Kasumi-1 (cell line): ENCODE results near the gene CALD1.

Source experiments
- DNase-seq, 2 experiments: peaks; one replicate each; lab custom pipeline; 2025; lab: John Stamatoyannopoulos, UW

The CALD1 gene

DNA sequence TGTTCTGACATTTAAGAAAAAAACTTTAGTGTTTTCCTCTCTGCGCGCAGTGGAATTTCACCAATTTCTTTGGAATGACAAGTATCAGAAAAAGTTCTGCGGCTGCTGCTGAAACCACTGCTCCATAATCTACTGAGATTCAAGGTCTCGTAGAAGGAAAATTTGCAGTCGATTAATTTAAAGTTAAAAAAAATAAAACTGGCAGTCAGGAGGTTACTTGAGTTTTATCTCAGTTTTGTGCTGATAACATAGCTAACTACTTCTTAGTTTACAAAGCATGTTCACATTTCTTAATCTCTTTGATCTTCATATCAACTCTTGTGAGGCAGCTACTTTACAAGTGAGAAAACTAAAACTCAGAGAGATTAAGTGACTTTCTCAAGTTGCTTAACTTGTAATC lies 18.2 kb upstream of the CALD1 start:
- no peak for DNase-seq

DNA sequence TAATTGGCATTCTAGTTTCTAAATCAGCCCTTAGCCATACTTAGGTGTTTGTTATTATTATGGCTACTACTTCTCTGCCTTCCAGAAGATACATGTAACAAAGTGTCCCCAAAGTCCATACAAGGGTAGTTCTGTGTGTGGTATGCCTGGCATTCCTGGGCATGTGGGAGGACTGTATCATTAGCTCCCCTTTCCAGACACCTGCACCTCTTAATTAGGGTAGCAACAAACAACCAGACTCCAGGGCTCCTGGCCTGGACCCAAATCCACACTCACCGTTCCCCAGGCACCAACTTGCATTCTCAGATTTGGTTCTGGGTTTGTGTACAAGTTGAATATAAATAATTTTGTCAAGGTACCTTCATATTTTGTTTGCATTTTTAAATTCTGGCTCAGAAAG lies 15.5 kb upstream of the CALD1 start:
- no peak for DNase-seq

DNA sequence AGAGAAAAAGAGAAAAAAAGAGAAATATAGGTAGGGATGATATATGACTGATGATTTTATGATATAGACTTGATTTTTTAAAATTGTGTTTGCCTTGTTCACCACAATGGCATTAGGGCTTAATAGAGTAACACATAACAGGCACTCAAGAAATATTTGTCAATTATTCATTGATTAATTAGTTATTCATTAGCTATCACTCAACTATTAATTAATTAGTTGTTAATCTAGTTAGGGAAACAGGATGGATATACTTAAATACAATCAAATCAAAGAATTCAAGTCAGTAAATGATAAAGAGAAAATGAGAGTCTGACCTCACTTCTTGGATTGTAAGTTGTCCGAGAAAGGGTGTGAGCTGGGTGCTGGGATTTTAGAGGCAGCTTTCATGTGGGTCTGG lies 15.1 kb upstream of the CALD1 start:
- no peak for DNase-seq

DNA sequence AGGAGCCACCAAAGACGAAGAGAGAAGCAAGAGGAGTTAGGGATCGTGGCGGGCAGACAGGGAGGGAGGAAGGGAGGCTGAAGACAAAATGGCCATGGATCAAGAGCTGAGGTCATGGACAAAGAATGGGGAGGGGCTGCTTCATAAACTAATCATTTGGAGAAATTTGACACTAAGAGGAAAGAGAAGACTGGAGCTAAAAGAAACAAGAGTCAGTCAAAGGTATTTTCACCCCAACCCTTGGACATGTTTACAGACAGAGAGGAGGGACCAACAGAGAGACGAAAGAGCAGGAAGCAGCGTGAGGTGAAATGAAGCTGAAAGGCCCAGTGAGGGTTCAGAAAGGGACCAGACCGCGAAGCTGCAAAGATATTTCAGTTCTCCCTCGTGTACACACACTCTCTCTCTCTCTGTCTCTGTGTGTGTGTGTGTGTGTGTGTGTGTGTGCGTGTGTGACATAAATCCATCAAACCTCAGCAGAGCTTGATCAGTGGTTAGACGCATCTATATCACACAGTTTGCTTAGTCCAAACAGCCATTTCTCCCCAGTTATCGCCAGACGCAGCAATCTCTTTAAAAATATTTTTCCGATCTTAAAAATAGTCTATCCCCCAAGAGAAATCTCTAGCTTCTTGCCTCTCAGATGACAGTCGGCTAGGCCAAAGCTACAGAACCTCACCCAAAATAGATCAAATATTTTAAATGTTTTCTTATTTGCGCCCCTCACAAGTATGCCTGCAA lies 12.5 kb upstream of the CALD1 start:
- no peak for DNase-seq

DNA sequence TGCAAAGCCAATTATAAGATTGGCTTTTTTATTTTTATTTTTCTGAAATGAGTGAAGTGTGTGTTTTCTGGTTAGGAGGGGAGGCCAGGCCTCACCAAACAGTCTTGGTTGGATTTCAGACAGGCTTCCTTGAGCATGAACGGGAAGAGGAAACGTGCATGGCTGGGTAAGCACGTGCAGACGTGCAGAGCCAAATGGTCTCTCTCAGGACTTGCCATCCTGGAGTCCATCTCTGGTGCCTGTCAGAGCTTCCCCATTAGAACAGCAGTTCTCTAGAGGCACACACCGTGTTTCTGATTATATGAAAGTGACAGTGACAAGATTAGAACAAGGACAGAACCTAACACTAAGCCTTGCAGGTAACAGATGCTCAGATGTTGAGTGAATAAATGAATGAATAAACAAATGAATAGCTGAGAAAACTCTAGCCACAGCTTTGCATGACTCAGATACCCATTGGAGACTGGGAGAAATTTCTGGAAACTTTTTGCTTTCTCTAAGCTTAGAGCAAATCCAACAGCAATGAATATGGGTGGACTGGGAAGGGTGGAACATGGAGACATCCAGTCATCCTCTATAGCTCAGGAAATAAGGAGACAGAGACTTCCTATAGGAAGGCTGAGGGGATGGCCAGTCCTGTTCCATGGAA lies 11.8 kb upstream of the CALD1 start:
- DNase-seq: no peak

DNA sequence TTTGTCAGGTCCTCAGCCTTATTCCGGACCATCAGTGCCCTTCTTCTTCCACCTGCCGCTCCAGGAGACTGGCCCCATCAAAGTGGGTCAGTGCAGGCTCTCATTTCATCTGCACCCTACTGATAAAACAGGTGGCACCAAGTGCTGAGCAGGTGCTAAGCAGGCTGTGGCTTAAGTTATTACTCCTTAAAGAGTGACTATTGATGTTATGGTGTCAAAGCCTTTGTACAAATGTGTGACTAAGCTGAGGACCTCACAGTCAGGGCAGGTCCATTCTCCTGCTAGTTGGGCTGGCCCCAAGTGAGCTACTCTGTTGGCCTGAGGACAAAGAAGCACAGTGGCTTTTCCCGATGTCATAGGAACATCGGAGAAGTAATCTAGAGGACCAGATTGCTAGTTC lies 11.2 kb upstream of the CALD1 start:
- no peak for DNase-seq

DNA sequence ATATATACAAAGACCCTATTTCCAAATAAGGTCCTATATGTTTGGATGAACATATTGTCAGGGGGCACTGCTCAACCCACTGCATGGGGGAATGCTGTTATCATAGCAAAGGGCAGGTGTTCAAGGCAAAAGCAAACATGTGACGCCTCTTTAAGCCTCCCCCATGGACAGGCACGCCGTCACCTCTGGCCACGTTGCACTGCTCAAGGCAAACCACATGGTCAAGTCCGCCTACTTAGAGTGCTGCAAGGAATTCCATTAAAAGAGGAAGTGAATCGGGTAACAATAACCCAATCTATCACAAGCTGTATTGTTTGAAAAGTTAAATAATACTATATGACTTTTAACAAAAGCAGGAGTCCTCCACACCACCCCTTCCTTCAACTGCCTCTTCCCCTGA lies 8.8 kb upstream of the CALD1 start:
- DNase-seq: peak; percentile 22

DNA sequence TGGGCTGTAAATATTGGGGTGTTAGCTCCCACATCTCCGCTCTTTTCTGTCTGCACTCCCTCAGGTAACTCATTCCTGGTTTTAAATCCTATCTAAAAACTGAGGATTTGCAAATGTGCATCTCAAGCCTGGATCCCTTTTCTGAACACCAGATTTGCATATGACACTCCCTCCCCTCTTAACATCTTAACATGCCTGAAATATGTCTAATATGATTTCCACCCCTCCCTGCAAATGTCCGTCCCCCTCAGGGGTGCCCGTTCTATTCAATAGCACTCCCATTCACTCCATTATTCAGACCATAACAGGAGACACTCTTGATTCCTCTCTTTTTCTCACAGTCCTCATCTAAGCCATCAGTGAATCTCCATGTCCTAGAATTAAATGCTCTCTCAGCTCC lies 8.3 kb upstream of the CALD1 start:
- DNase-seq: no peak

DNA sequence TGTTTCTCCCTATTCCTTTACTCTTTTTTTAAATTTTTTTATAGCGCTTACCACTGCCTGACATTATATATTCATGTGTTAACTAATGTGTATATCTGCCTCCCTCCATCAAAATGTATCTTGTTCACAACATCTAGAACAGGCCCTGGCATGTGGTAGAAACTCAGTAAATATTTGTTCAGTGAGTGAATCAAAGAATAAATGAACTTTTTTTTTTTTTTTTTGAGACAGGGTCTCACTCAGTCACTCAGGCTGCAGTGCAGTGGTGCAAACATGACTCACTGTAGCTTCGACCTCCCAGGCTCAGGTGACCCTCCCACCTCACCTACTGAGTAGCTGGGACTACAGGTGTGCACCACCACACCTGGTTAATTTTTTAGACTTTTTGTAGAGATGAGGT lies 7.5 kb upstream of the CALD1 start:
- DNase-seq: no peak

DNA sequence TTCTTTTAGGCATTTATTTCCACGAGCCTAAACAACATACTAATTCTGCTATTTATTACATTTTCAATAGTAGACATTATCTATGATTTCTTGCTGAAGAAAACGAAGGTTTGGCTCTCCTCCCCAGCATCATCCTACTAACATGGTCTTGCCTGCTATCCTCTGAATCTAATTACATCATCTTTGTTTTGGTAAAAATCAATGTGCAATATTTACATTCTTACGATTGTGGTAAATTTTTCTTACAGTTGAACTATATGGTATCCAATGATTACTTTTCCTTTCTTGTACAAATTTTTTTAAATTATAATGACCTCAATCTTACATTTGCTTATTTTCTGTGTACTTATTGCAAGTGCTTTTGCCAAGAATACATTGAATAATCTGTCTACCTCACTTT lies 7.0 kb upstream of the CALD1 start:
- DNase-seq: no peak

DNA sequence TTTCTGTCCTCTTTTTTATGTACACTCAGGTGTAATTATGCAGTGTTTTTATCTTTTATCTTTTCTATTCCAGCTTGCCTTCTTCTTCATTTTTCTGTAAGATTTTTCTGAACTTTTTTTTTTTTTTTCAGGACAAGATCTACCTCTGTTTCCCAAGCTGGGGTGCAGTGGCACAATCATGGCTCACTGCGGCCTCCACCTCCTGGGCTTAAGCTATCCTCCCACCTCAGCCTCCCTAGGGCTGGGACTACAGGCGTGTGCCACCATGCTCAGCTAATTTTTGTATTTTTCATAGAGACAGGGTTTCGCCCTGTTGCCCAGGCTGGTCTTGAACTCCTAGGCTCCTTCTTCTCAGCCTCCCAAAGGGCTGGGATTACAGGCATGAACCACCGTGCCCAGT lies 6.3 kb upstream of the CALD1 start:
- no peak for DNase-seq

DNA sequence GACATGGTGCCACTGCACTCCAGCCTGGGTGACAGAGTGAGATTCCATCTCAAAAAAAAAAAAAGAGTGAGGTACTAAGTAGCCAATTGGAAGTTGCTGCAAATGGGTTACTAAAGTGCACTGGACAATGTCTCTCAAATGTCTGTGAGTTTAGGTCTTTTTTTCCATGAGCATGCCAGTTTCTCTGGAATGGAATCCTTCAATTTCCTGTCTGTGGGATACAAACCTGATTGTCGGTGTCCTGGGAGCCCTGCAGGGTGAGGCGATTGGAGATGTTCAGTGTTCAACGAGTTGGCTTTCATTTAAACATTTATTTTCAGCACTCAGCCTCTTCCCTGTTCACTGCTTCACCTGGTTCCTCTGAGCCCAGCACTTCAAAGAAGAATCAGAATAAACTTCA lies 5.3 kb upstream of the CALD1 start:
- DNase-seq: no peak

DNA sequence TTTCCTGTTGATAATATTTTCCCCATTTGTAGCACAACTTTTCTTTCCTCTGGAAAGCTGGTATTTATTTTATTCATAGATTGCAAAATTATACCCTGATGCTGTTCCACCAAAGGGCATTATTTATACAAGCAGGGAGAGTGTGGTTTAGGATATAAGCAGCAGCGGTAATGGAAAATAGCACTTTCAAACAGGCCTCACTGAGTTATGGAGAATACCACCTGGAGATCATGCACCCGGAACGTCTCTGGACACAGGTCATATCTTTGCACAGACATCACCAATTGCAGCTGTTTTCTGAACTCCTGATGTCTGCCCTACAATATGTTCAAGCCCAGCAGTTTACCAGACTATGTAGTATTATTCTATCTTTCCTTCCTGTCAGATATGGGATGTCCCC lies 2.0 kb upstream of the CALD1 start:
- no peak for DNase-seq

DNA sequence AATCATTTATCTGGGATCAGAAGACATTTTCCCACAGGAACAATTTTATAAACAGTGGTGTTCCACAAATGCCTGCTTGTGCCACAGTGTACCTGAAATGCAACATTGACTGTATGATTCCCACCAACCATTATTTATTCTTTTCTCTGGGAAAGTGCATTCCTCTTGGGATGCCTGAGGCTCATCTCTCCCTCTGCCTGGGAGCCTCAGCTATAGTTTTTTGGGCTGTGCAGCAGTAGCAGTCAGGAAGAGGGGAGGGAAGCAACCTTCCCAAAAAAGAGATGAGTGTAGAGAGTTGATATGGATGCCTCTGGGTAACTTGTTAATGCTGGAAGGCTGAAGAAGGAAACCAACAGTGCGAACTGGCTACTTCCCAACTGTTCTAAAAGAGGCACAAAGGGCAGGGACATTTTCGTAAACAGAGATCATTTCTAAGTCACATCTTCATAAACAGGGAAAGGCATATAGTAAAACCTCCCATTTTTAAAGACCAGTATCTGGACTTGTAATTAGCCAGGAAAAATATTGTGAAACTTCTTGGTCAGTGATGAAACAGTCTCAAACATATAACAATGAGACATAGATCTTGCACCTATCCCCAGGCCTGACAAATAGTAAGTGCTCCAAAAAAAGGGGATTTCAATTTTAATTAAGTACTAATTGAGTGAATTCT lies 1.4 kb upstream of the CALD1 start:
- no peak for DNase-seq

DNA sequence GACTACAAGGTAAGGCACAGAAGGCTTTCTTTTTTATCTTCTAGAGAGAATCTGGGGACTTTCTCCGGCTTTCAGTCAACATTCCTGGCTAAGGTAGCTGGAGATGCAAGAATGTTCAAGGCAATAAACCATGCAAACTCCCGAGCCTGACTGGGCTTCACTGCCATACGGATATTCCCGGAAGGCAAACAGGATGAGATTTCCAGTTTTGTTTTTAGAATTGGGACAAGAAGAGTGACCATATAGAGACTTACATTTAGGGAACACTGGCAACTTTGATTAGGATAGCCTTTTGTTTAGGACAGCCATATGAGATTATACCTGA lies 269 bp downstream of the CALD1 start:
- DNase-seq: no peak

DNA sequence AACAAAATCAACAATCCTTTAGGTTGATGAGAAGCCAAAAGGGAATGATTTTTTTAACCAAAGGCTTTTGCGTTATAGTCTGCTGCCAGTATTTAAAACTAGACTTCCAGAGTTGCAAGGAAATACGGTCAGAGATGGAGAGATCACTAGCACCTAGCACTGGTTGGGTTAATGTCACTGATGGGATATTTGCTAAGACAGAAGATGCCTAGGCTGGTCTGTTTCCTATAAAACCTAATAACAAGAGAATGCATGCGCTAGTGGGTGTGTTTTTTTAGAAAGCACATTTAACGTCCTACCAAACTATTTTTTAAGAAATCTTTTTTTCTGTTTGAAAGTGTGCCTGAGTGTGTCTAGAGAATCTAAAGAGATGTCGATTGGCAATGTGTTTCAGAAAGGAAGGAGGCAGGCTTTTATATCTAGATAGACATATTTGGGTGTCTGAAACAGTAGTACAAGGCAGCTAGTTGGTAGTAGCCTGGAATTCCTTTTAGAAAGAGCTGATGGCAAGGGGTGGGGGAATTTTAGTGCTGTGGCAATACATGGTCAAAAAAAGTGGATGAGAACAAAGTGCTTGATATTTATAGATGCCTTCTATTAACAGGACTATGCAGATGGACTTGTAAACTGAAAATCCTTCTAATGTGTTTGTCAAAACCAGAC lies 863 bp downstream of the CALD1 start:
- DNase-seq: no peak

DNA sequence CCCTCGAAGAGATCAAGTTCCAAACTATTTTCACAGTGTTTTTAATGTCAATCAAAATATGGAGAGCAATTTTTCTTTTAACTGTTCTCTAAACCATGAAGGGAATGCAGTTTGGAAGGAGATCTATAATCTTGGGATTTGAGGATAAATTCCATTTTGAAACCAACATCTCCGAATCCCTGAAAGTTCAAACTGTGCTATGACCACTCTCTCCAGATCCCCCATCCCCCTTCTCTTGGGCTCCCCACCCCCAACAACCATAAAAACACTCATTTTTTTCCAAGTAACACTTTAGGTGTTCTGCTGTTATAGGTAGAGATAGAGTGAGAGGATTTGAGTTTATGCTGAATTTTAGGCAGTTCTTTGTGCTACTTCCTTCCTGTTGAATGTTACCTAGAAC lies 1.7 kb downstream of the CALD1 start:
- DNase-seq: no peak

DNA sequence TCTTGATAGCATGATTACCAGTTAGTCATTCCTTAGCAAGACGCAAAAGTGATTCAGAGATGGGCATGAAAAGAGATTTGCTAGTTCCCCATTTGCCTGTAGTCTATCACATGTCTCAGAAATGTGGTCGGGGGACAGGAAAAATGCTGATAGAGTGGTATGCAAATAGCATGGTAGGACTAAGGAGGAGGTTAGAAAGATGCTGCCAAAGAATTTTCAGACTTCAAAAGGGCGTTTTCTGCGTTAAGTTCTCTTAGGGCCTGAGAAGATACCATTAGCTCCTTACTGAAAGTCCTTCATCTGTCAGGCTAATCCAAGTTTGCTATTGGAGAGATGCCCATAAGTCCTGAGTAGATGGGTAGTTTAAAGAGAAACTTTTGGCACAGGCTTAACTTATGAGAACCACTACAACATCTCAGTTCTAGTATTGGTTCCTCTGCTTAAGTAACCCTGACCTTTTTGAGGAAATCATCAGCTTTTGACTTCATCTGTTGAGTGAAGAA lies 2.7 kb downstream of the CALD1 start:
- DNase-seq: no peak

DNA sequence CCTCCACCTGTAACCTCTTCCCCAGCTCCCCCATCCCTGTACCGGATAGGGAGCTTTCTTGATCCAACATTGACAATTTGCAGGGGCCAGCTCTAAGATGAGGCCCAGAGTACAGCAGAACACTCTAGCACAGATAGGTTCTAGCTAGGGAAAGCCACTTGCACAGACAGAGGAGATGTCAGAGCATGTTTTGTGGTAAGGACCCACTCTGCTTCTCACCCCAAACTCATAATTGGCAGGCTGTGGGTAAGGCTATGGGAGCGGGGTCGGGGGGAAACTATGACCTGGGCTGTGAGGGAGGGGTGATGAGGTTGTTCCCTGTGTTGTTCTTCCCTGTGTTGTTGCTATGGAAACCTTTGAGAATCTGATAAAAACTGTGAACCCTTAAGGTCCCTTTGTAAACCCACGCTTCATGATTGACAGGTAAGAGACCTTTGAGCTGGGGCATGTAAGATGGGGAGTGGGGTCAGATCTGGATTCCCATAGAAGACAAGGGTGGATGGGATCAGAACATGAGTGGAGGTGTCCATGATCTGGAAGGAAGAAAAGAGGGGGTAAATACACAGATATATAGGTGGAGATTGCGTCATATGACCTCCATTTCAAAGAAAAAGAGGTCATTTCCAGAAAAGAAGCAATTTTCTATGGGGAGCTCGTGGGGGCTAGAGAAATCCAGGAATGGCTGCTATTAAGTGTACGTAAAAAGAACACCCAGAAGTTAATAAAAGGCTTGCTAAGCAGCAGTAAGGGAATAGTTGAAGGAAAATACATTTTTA lies 4.0 kb downstream of the CALD1 start:
- no peak for DNase-seq

DNA sequence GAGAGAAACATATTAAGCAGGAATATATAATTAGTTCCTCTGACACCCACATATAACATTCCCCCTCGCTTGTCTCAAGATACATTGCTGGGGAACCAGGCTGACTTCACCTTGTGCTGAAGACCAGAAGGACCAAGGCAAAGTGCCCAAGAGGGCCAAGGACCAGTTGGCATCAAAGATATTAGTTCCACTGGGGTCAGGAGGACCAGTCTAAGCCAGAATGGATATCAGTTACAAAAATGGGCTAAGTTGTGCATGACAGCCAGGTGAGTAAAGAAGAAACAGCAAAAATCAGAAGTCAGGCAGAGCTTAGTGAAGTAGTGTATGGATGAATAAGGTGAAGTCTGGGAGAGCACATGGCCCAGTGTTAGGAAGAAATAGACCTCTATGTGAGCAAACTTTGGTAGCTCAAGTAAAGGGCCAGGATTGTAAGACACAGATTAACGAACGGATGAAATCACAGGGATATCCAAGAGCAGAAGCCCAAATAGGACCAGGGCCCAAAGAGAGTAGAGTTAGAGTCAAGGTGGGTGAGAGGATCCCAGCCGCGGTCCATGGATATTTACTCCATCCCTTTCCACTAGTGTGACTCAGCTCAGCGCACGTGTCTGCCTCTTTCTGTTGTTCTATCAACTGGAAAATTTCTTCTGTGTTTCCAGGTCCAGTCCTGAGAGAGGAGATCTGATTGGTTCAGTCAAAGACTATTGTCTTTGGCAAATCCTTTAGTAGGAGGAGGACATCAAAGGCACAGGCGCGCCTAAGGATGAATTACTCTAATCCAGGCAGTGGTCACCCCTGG lies 5.0 kb downstream of the CALD1 start:
- no peak for DNase-seq

DNA sequence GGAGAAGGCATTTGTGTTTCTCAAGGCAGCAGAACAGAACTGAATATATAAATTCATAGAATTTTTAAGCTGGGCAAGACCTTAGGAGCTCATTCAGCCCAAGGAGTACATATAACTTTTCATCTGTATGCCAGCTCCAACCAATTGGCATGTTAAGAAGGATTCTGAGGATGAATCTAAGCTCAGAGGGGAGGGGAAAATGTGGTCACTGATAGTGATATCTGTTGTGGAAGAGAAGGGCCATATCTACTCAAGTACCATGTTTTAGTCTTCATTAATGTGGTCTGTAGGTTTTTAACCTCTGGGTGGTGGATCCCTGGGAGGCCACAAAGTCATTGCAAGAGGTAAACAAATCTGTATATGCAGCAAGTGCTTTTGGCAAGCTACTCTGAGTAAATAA lies 6.4 kb downstream of the CALD1 start:
- DNase-seq: no peak
